Stimulated activated CD8-positive, alpha-beta memory T cell treated with anti-CD3 and anti-CD28 coated beads, Interleukin-7, amount 100 ng/mL, for 1 hour (primary cell): ENCODE data around the gene TUSC2.

Experiments
- DNase-seq, 2 donors: peaks; one replicate each; pipeline ENCODE4 v3.0.0-alpha.2; 2020; ENCODE audit warnings: low read depth in 2 of 2

The TUSC2 gene

GRCh38 chr3:50336452-50337174 is 8.6 kb upstream of the TUSC2 start:
- no peak for DNase-seq

- DNase-seq: no peak
These were observed 6.5 kb upstream of the TUSC2 start for GRCh38 chr3:50334339-50335075.

GRCh38 chr3:50333744-50334328 is 5.8 kb upstream of the TUSC2 start:
- no peak for DNase-seq

GRCh38 chr3:50331364-50331907 is 3.4 kb upstream of the TUSC2 start:
- DNase-seq: no peak

GRCh38 chr3:50330330-50330729 is 2.3 kb upstream of the TUSC2 start:
- no peak for DNase-seq

- no peak for DNase-seq
These were observed 894 bp downstream of the TUSC2 start for GRCh38 chr3:50327129-50327528.

- DNase-seq: no peak
These were observed 1.9 kb downstream of the TUSC2 start for GRCh38 chr3:50326182-50326541.

- DNase-seq: no peak
These were observed 2.4 kb downstream of the TUSC2 start for GRCh38 chr3:50325497-50326181.

- no peak for DNase-seq
These were observed 2.9 kb downstream of the TUSC2 start for GRCh38 chr3:50325113-50325480.

- peak in 1 of 2 donors; percentile 30 for DNase-seq
These were observed 3.5 kb downstream of the TUSC2 start for GRCh38 chr3:50324351-50325112.

- DNase-seq: no peak
These were observed 4.3 kb downstream of the TUSC2 start for GRCh38 chr3:50323614-50324199.

- DNase-seq: no peak
These were observed 4.9 kb downstream of the TUSC2 start for GRCh38 chr3:50323092-50323600.

GRCh38 chr3:50322386-50323091 is 5.5 kb downstream of the TUSC2 start, which contains the start of gene HYAL2:
TSS of gene HYAL2 (minus strand) at chr3:50322745. CDS start at chr3:50320489, 2,256 bp downstream.
- DNase-seq: no peak

- no peak for DNase-seq
These were observed 6.0 kb downstream of the TUSC2 start for GRCh38 chr3:50322115-50322385.

- peak; percentile 57 to 58 for DNase-seq
These were observed 6.5 kb downstream of the TUSC2 start for GRCh38 chr3:50321336-50322114.

GRCh38 chr3:50320853-50321335 is 7.1 kb downstream of the TUSC2 start:
- peak in 1 of 2 donors; percentile 26 for DNase-seq

GRCh38 chr3:50319894-50320625 is 8.0 kb downstream of the TUSC2 start:
- no peak for DNase-seq

- DNase-seq: no peak
These were observed 8.7 kb downstream of the TUSC2 start for GRCh38 chr3:50319181-50319893.
